Stimulated activated CD4-positive, alpha-beta T cell treated with anti-CD3 and anti-CD28 coated beads, Interleukin-4, amount 100 ng/mL, for 4 hours (primary cell): ENCODE results near the gene ATG2B.
A peak's percentile ranks its signal among the peaks of the same experiment; 100 is the strongest.

Experiments
- DNase-seq, 2 experiments: peaks; one replicate each; pipeline ENCODE4 v3.0.0-alpha.2; 2020

Gene ATG2B

DNA sequence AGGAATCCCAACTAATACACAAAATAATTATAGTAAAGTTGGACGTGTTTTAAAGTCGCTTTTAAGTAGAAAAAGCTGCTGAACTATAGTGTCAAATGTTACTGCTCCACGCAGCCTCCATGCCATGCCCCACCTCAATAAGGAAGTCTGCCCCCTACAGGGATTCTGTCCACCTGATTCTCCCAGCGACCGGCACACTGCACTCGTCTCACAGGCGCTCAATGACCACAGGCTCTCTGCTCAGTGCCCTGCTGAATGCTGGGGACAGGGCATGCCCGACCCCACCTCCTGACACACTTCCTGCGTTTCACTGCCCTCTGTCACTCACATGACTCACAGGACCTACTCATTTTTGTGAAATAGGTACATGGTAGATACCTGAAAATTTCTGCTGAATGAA, 58.2 kb downstream of the ATG2B start:
- no peak for DNase-seq

DNA sequence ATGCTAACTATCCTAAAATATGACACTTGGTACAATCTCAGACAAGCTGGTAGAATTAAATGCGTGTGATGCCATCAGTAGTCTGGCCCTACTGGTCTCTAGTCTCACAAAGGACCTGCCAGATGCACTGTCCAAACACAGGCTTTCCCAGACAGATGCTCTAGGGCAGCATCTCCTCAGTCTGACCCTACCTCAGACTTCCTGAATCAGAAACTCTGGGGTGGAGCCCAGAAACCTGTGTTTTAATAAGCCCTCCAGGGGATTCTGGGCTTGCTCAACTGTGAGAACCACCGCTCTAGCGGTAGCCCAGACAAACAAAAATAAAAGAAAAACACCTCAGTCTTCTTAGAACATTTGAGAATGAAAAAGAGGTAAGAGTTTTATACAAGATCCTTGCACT, 59.2 kb downstream of the ATG2B start:
- no peak for DNase-seq

DNA sequence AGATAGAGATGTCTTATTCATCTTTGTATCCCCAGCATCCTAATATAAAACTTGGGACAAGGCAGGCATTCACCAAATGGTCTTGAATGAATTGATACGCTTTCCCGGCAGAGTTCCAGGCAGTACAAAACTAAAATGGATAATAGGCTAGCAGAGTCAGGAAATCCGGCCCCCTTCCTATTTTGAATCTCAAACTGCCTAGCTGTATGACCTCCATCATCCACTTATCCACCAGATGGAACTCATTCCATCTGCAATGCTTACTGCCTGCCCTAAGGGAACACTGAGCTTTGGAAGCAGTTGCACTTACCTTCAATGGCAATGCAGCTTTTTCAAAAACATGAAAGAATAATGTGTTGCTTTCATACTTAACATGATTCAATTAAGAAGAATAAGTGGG, 63.7 kb downstream of the ATG2B start:
- DNase-seq = no peak

DNA sequence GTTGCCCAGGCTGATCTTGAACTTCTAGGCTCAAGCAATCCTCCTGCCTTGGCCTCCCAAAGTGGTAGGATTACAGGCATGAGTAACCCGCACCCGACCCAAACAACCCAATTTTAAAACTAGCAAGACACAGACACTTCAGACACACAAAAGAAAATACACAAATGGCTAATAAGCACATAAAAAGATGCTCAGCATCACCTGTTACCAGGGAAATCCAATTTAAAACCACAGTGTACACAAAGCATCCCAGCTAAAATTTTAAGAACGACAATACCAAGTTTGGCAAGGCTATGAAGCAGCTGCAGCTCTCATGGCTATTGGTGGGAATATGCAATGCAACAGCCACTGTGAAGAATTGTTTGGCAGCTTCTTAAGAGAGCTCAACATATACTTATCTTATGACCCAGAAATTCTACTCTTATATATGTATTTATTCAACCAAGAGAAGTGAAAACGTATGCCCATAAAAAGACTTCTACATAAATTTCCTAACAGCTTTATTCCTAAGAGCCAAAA, 65.1 kb downstream of the ATG2B start:
- DNase-seq = no peak

DNA sequence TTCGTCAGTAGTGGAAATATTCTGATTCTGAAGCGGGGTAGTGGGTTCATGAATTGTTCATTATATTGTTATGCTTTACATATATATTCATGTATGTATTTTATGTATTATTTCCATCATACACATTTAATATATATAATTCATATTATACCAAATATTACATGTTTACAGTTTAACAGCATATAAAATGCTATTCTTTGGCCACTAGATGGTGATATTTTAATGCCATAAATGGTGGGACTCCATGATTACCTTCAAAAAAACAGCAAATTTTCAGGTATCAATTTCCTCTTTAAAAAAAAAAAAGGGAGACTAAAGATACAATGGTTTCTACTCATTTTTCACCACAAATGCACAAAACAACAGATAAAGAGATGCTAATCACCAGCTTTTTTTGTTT, 66.1 kb downstream of the ATG2B start:
- no peak for DNase-seq

DNA sequence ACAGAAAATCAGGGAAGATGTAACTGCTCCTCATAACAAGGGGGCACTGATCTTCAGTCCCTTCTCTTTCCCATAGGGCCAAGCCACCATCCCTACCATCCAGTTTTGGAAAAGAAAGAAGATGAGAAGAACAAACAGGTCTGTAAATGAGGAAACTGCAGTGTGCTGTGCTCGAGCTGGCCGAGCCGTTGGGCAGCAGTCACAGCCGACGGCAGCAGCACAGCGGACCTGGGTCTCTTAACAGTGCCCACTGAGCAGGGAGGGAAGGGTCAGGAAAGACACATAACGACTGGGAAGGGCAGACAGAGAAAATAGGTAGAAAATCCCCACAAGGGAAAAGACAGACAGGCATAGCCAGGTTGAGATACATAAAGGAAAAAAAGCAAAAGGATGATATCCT, 68.9 kb downstream of the ATG2B start:
- DNase-seq = no peak

DNA sequence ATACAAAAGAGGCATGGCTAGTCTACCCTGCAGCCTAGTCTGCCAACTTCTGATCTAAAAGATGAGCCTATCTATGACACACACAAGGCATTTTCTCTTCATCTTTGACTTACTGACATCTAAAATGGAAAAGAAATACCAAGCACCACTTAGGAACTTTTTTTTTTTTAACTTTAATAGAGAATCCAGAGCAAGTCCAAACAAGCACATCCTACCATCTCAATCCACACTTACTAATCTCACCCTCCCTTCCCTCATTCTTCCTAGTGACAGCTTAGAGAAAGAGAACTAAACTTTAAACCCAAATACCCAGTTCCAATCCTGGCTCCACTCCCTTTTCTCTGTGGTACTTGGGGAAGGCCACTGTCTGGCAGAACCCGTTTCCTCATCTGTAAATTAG, 75.3 kb downstream of the ATG2B start:
- DNase-seq = no peak

DNA sequence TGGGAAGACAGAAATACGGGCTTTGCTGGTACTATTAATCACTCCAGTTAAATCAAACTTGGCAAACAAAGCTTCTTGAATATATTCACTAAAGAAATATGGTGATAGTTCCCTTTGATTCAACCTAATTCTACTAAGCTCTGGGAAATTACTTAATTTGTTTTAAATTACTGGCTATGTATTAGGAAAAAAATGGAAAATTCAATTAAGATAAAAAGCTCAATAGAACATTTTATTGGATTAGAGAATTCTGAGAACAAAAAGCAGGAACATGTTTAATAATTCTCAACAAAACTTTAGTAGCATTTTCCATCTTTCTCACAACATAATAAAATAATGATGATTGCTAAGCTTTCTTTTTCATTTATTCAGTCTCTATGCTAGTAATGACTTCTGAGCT, 76.9 kb downstream of the ATG2B start:
- DNase-seq = no peak

DNA sequence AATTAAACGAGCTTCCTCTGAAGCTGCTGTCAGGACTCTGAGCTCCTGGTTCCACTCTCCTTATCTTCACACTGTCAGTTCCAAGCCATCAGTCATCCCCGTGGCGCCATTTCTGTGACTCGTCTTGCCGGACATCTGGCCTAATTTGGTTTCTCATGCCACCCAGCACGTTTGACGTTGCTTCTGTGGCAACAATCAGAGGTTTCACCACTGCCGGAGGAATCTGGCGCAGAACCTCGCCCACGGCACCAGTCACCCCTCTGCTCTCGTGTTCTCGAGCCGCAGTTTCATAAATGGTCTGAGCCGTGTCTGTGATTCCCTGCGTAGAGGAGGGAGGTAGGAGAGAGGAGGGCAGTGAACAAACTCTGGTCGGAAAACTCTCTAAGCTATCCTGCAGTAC, 77.5 kb downstream of the ATG2B start:
- no peak for DNase-seq

DNA sequence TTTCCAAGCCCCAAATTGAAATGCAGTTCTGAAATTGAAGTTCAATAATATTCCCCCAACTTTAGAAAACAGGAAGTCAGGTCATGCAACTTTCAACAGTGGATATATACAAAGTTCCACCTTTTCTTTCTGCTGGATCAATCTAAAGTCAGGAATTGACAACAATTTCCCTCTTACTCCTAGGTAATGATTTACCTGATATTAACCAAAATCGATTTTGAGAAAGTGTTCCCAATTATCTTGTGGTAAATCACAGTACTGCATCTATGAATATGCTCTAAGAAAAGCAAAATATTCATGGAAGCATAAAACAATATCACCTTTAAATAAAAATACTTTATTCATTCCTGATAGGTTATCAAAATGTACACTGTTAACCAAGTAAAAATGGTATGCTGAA, 78.7 kb downstream of the ATG2B start:
- no peak for DNase-seq

DNA sequence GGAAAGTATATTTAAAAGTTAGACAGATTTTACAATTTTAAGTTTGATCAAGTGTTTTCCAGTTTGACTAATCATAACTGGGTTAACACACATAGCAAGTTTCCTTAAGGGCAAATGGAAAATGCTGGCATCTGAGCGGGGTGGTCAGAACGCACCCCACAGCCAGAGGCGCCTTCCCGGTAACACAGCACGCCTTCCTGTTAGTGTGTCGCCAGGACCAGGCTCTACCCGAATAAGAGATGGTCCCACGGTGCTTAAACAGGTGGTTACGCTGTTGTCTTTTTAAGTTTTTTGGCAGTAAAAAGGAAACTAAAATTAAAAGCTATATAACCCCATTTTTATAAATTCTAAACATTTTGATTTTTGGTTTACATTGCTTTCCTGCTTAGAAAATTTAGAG, 79.1 kb downstream of the ATG2B start:
- DNase-seq = no peak

DNA sequence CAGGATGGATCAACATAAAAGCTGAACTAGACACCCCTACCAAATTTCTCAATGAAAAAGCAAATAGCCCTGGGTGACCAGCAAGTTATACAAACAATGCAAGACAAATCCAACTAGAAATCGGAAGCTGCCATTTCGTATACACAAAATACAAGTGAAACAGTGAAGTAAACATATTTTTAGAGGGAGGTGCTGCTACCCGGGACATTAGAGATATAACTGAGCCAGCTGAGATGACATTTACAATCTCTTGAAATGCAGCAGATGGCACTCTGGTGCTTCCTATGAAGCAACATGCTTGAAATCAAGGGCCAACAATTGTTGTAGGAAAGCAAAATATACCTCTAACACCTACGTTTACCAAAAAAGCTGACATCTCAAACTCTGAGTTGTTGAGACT, 81.7 kb downstream of the ATG2B start:
- no peak for DNase-seq

DNA sequence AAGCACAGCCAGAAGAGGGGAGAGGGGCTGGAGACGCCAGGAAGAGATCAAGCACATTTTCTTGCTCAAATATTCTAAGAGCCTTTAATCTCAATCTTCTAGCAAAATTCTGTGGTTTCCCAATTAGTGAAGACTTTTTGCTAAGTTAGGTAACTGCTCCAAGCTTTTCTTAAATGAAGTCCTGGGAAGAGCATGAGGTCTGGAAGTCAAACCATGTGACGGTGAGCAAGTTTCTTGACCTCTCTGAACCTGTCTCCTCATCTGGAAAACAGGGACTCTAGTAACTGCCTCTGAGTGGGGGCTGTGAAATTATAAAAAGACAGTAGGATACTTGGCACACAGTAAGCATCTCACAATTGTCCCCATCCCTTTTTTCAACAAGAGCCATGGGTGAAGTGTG, 83.0 kb downstream of the ATG2B start:
- DNase-seq = no peak

DNA sequence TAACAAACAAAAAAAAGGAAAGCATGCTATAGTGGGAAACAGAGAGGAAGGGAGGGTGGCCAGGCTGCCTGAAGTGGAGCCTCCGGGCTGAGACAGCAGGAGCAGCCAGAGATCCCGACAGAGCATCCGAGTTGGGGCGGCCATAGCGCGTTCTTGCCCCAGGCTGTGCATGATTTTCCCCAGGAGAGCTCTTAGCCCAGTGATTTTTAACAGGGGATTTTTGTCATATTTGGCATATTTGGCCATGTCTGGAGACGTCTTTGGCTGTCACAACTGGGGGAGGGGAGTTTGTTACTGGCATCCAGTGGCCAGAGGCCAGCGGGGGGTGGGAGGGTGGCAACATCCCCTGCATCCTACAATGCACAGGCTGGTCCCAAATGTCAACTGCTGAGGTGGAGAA, 83.6 kb downstream of the ATG2B start:
- no peak for DNase-seq

DNA sequence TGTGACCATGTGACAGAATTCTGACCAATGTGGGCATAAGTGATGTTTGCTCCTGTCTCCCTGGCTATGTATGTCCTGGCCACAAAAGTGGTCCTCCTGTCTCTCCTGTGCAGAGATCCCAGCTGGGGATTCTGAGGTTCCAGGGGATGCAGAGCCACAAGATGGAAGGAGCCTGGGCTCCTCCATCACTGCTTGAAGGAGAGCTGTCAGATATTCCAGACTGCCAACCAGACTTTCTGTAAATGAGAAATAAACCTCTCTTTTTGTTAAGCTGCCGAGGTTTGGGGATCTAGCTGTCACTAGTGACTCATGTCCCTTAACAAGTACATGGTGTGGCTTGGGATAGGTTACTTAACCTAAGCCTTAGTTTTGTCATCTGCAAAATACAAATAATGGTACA, 85.3 kb downstream of the ATG2B start:
- no peak for DNase-seq

DNA sequence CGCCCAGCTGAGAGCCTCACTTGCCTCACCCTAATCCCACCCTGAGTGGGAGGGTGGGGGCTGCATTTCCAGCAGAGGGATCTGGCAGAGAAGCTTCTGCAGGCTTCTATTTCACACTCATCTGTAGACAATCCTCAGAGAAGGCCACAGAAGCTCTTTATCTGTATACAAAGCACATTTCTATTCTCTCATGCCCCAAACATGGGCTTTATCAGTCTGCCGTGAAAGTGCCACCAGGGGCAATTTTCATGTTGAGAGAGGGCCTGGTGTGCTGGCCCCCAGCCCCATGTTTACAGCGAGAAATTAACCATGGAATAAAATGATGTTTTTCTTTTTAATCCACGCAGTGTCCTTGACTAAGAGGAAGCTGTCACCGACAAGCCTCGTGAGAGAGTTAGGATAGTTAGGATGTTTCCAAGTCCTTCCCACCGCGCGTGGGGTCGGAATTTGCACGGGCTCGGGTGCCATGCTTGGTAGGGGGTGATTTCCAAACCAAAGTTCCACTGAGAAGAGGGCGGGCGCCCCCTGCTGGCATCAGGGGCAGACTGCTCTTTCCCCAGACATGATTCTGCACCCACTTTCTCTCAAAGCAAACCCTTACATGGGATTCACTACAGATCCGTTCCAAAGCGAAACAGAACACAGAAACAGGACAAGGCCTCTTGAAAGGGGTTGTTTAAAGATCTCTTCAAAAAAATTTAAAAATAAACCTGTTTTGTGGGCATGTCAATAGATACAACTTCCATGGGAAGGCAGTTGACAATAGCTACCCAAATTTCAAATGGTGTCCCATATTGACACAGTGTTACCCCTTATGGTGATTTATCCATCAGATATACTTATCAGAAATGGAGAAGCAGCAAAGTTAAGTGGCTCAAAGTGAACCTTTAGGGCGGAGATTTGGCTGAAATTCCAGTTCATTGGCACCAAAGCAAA, 87.7 kb downstream of the ATG2B start:
- DNase-seq = peak; percentile 50 to 72

DNA sequence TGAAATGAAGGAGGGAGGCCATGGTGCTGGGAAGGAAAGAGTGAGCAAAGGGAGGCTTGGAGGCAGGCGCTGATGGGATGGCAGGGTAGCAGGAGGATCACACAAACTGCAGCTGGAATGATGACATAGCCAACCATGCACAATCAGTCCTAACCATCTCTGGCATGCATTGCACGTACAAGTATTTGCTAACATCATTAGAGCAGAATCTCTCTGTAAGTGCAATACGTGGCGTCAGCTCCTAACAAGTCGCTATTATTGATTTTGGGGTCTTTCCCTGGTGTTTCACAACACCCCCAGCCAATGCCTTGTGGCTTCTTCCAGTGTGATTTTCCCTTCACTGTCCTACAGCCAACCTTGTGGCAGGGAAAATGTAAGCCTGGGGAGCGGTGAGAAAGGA, 88.6 kb downstream of the ATG2B start:
- no peak for DNase-seq

DNA sequence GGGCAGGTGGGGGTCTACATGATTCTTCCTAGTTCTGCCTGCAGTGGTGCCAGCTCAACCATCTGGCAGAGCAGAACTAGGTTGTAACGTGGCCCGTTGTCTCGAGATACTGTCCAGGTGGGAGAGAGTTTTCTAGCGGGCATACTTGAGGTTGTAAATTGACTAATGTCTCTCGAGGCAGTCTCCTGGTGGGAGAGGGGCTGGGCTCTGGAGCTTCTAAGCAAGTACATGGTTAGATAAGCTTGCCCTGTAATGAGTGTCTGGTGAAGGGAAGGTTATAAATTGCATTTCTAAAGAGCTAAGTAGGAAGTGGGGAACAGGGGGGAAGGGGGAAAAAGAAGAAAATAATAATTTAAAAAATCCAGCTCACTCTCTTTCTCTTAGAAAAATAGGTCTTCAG, 89.0 kb downstream of the ATG2B start:
- DNase-seq = no peak

DNA sequence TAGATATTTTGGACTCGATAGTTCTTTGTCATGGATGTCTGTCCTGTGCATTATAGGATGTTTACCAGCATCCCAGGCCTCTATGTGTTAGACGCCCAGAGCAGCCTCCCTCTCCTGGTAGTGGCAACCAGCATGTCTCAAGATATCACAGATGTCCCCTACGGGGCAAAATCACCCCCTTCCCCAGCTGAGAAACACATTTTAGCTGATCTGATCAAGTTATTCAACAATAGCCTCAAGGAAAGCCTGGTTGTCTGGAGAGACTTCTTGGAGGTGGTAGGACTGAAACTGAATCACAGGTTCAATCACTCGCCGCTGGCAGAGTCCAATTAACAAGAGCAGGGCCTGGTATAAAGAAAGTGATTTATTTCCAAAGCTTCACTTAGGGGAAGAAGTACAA, 89.5 kb downstream of the ATG2B start:
- no peak for DNase-seq

DNA sequence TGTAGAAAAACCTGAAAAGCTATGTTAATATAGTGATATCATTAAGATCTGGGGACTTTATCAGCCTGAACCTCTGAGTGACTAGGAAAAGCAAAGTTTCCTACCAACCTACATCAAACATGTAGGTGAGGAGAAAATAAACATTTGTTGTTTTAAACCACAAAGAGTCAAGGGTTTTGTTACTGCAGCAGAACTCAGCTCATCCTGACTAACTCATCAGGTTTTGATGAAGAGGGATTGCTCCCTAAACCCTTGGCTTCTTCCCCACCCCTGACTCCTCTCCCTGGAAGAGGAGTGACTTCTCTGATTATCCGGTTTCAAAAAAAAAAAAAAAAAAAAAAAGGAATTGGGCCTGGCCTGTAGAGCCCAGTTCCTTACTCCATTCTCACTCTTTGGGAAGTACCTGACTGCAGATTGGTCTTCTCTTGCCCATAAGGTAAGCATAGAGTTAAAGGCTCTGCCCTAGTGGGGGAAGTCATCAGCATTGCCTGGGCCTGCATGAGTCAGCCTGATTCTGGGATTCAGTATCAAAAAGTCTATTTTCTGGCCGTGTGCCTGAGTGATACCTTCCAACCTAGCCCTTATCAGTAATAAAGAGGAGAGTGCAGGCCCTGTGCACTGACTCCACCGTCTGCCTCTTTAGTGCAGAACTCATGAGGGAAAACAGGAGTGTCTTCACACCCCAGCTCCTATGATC, 90.2 kb downstream of the ATG2B start:
- DNase-seq = no peak

DNA sequence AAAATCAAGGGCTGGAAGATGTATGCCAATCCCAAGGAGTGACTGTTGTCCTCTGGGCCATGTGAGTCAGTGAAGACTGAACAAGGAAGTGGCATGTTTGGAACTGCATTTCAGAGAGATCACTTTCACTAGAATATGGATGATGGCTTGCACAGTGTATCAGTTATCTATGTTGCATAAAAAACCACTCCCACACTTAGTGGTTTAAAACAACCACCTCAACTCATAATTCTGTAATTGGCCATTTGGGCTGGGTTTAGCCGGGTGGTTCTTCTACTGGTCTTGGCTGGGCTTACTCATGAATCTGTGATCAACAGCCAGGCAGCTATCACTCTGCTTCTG, 91.7 kb downstream of the ATG2B start:
- DNase-seq = no peak

DNA sequence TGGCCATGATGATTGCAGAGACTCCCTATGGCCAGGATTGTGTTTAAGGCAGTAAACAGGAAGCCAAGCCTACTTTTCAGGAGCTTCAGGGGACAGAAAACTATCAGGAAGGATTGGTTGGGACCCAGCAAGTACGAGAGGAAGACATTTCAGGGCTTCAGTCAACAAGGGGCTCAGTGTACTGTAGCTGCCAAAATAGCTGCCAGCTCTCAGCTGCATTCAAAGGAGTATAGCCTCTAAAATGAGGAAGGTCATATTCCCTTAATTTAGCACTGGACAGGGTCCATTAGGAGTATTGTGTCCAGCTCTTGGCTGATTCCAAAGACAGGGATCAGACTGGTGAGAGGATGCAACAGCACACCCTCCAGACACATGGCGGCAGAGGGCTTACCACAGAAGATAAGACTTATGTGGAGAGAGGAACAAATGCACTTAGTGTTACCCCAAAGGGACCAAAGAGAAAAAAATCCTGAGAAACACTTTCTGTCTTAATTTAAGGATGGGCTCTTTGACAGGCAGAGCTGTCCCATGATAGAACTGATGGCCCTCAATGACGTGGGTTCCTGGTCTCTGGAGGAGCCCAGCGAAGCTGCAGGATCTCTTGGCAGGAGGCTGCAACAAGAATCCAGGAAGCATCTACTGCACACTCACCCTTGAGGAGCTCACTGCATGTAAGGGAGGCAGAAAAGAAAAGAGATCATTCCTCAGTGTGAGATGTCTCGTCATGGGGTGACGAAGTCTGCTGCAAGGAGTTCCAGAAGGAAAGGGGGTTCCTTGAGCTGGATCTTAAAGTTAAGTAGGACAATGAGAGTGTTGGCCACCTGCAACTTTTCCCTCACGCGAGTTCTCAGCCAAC, 92.3 kb downstream of the ATG2B start:
- DNase-seq = no peak

DNA sequence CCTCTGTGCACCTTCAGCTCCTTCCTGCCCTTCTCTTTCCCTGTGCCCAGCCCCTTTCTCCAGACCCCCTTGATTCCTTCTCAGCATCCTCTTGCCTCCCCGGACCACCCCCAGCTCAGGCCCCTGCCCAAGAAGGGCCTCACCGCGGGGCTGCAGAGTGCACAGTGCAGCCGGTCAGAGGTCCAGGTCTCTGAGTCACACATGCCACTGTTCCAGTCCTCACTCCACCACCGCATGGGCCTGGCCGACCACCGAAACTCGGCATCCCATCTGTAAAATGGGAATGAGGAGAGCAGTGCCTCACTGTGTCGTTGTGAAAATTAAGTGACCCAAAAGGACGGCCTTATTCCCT, 93.8 kb downstream of the ATG2B start:
- no peak for DNase-seq
